AG20443 (cell line): ENCODE measurements around the gene PRSS36.
A peak's percentile ranks its signal among the peaks of the same experiment; 100 is the strongest.
"Not testable (repeated sequence)": the region's sequence is repeated elsewhere in the genome, so short reads cannot be mapped to it uniquely, and the experiment has no call there.

Source experiments
- DNase-seq: peaks from one replicate; pipeline ENCODE4 v3.0.0; 2012; ENCODE audit warnings: low spot score, mixed read lengths

Gene PRSS36

DNA sequence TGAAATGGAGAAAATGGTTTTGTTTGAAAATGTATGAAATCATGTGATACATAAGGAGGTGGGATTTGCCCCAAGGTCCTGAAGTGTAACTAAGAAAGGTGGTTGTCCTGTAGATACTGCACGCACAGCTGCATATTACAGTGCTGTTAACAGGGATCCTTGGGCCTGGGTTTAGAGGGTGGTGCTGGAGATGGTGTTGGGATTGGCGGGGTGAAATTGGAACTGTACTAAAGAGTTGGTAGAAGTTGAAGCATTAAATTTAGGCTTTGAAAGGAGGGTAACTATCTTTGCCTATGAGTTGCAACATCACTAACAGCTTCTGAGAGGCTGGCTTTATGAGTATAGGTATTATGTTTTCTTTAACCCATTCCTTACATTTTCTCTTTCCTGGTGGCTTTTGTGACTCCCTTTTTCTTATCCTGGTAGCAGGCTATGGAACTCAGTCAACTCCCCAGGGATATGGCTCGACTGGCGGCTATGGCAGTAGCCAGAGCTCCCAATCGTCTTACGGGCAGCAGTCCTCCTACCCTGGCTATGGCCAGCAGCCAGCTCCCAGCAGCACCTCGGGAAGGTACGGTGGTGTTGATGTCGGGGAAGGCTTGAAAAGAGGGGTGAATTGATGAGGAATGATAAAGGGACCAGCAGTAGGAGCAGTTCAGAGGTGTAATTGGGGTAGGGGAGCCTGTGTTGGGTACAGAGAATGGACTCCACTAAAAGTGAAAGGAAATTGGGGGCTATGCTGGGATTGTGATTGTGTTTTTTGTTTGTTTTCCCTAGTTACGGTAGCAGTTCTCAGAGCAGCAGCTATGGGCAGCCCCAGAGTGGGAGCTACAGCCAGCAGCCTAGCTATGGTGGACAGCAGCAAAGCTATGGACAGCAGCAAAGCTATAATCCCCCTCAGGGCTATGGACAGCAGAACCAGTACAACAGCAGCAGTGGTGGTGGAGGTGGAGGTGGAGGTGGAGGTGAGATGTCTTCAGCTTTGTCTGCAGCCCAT is 33.9 kb upstream of the PRSS36 start:
- DNase-seq, result no peak

DNA sequence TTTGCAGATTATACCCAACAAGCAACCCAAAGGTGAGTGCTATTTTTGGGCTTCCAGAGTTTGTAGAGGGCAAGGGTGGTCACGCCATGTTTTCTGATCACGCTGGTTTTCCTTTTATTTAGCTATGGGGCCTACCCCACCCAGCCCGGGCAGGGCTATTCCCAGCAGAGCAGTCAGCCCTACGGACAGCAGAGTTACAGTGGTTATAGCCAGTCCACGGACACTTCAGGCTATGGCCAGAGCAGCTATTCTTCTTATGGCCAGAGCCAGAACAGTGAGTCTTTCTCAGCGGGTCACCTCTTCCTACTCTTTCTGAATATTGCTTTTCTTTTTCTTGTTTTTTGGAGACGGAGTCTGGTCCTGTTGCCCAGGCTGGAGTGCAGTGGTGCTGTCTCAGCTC is 32.5 kb upstream of the PRSS36 start:
- DNase-seq, result no peak

DNA sequence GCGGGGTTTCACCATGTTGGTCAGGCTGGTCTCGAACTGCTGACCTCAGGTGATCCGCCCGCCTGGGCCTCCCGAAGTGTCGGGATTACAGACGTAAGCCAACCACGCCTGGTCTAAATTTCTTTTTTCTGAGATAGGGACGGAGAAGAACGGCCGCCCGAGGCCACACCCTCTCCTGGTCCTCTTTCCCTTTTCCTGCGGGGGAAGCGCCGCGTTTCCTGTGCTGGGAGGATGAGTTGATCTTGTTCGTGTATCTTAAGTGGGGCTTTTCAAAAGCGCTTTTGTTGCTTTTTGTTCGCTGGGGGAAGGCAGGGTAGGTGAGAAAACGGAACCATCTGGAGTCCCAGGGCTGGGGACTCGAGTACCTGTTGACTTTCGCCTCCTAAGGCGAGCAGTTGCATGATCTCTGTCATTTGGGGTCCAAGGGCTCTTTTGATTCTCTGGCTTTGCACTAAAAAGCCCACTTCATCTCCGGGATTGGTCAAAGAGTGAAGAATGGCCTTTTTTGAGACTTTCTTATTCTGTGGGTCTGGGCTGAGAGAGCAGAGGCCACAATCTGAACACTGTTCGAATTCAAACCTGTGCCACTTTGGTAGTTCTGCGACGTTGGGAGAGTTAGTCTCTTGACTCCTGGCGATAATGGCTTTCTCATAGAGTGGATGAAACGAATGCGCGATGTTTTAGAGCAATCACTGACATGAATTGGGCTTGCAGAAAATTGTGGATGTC is 31.4 kb upstream of the PRSS36 start:
- peak; percentile 43 for DNase-seq

DNA sequence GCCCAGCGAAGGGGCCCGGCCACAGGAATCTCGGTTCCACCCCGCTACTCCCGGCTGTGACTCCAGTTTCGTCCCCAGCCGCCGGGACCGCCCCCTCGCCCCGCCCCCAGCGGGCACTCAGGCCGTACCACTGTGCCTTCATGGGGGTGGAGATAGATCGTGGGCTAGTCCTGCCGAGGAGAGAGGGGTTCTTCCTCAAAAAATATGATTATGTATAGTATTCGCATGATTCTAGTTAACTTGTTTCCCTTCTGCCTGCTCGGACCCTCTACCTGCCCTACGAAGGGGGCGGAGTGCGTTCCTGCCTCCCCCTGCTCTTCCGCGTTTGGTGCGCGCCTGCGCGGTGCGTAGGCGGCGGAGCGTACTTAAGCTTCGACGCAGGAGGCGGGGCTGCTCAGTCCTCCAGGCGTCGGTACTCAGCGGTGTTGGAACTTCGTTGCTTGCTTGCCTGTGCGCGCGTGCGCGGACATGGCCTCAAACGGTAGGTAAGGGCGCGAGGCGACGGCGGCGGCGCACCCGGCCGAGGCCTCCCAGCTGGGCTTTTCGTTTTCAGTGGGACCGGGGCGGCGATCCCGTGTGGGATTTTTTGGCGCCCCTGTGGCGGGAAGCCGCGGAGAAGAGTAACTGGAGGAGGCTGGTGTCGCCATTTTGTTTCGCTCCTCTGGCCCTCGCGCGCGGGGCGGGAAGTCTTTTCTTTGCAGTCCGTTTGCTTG is 30.0 kb upstream of the PRSS36 start, which contains the start of gene FUS:
Gene FUS, plus strand, starts transcription at position 393 of the 713 bp plus-strand sequence. Its CDS starts 76 bp downstream, at position 469.
- peak; percentile 98 for DNase-seq

DNA sequence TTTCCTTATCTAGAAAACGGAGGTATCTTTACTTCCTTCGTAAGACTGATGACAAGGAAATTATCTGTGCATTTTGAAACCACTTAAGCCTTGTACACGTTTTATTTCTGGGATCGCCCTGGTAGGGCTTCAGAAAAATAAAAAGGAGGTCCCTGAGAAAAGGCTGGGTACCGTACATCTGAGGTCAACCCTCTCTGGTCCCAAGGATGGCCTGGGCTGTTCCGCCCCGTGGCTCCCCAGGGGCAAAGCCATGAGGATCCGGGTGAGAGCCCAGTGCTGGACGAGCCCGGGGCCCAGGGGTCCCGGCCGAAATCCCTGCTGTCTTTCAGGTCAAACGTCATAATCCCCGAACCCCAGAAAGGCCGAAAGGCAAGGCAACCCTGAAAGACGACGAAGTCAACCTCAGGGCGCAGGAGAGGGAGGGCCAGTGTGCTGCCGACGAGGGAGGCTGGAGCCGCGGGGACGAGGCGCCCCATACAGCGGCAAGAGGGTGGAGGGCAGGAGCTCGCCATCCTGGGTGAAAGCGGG is 29.4 kb upstream of the PRSS36 start:
- DNase-seq, result peak; percentile 45

DNA sequence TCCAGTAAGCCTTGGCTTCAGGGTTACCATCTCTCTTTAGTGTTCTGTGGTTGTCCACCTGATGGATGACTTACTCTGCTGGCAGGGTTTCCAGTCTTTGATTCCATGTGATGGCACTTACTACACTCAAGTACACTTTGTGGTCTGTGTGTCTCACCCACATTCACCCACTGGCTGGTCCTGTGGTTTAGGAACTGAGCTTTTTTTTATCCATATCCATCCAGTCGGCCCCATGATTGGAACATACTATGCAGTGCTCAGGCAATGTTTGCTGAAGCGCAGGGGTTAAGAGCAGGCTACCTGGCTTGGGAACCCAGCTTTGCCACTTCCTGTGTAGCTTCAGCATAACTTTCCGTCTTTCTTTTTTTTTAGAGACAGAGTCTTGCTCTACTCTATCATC is 27.3 kb upstream of the PRSS36 start:
- DNase-seq, result no peak

DNA sequence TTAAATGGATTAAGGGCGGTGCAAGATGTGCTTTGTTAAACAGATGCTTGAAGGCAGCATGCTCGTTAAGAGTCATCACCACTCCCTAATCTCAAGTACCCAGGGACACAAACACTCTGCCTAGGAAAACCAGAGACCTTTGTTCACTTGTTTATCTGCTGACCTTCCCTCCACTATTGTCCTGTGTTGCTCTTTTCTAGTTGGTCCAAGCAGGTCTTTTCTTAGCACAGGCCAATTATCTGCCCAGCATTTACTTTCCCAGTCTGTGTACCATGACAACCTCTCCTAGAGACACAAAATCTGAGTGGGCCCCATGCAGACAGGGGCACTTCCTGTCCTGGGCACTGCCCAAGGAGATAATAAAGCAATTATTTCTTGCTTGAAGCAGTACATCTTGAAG is 20.2 kb upstream of the PRSS36 start:
- not testable (repeated sequence) for DNase-seq

DNA sequence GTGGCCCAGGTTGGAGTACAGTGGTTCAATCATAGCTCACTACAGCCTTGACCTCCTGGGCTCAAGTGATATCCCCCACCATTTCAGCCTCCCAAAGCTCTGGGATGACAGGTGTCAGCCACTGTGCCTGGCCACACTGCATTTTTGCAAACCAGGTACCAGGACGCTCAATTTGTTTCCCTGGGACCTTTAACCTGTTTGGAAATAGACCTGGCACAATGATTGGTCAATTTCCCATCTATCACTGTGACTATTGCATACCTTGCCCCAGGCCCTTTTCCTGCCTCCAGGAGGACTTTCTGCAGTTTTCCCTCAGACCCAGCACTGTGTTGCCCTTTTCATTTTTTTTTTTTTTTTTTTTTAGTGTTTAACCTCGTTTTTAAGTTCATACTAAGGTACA is 19.0 kb upstream of the PRSS36 start:
- DNase-seq, result no peak

DNA sequence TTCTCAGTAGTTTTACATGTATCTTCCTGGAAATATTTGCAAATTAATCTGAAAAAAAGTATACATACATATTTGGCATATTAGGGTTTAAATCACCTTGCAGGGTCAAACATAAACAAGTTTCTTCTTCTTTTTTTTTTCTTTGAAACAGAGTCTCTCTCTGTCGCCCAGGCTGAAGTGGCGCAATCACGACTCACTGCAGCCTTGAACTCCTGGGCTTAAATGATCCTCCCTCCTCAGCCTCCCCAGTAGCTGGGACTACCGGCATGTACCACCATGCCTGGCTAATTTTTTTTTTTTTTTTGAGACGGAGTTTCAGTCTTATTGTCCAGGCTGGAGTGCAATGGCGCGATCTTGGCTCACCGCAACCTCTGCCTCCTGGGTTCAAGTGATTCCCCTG is 17.4 kb upstream of the PRSS36 start:
- no peak for DNase-seq

DNA sequence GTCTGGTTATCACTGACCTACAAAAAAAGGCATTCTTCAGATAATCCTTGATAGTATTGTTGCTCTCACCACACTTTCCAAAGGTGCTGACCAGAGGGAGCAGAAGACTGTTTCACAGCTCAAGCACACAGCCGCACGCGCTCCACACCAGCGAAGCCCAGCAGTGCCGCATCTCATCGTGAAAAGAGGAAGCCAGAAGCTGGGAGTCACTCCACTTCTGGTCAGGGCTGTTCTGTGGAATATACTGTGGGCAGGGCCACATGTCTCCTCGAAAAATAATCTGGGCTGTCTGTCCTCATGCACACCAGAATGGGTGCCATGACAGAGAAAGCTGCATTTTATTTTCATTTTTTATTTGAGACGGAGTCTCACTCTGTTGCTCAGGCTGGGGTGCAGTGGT is 7.3 kb upstream of the PRSS36 start:
- DNase-seq, result no peak

DNA sequence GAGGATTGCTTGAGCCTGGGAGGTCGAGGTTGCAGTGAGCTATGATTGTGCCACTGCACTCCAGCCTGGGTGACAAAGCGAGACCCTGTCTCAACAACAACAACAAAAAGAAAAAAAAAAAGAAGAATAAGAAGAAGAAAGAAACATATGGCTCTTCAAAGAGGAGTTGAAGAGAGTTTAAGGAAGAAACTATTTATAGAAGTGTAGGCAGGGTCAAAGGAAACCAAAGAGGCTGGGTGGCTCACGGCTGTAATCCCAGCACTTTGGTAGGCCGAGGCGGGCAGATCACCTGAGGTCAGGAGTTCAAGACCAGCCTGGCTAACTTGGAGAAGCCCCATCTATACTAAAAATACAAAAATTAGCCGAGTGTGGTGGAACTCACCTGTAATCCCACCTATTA is 1.1 kb upstream of the PRSS36 start:
- not testable (repeated sequence) for DNase-seq

DNA sequence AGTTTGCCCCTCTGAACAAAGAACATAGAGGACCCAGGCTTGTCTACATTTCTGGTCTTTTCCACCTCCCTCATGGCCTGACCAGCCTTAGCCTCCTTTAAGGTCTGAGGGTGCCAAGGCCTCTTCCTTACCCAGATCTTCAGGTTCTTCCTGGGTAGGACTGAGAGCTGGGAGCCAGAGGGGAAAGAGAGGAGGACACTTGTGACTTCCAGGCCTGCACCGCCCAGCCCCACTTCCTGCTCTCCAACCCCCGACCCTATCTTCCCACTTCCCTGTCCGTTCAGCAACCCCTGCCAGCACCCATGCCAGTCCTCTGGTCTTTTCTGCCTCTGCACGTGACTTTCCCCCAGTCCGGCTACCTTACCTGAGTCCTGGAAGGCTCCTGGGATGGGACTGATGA is 534 bp downstream of the PRSS36 start:
- no peak for DNase-seq

DNA sequence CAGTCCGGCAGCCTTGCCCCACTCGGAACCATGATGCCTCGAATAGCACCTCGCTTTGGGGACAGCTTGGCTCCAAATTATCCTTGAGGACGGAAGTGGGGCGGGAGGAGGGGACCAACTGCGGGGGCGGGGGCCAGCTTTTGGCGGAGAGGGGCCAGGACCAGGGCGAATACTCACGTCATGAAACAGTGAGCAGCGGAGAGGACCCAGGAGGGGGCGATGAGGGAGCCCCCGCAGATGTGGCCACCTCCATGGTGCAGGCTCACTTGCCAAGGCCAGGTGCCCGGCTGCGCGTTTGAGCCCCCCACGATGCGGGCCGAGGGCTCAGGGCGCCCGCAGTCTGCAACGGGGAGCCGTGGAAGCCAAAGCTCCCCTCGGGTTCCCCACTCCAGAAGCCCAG is 970 bp downstream of the PRSS36 start:
- no peak for DNase-seq

DNA sequence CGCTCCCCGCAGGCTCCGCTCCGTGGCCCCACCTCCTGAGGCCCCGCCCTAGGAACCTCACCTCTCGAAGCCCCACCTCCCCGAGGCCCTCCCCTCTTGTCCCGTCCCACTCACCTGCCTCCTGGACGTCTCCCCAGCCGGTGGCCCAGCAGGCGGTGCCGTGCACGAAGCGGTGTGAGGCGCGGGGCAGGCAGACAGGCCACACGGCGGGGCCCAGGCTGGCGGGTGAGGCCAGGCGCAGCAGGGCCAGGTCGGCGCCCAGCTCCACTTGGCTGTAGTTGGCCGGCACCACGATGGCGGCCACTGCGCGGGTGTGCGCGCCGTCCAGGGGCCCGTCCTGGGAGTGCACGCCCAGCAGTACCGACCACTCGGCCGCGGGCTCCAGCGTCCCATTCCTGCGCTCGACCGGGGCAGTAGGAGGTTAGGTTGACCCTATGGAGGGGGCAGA is 1.6 kb downstream of the PRSS36 start:
- no peak for DNase-seq

DNA sequence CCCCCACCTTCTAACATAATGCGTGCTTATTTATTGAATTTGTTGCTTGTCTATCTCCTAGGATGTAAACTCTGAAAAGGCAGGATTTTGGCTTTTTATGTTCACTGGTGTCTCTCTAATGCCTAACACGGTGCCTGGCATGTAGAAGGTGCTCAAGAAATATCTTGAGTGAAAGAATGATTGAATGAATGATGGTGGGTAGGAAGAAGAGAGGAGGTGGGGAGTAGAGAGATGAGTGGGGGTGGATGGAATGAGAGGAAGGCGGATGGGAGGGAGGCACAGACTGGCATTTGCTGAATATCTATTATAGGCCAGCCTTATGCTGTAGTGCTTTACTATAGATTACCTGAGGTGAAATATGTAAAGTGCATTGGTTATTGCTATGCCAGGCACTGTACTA is 2.3 kb downstream of the PRSS36 start:
- no peak for DNase-seq

DNA sequence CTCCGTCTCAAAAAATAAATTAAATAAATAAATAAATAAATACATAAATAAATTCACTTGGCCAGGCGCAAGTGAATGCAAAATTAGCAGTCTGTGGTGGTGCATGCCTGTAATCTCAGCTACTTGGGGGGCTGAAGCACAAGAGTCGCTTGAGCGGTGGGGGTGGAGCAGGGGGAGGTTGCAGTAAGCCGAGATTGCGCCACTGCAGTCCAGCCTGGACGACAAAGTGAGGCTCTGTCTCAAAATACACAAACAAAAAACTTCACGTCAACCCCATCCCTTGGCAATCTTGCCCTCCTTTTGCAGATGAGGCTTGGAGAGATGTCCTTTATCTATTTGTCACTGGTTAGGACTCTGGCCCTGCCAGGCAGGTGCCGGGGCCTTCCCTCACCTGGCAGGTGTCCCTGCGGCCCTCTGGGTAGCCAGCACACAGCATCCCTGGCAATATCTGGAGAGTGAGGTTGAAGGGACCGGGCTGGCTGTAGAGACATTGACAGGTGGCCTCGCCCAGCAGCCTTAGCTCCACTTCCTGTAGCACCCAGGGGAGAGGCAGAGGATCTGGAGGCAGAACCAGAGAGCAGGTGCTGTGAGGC is 4.4 kb downstream of the PRSS36 start:
- DNase-seq, result no peak

DNA sequence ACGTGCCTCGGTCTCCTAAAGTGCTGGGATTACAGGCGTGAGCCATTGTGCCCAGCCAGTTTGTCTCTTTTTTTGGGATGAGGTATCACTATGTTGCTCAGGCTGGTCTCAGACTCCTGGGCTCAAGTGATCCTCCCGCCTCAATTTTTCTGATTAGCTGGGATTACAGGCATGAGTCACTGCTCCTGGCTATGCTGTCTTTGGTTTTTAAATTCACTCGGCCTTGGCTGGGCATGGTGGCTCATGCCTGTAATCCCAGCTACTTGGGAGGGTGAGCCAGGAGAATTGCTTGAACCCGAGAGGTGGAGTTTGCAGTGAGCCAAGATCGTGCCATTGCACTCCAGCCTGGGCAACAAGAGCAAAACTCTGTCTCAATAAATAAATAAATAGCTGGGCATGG is 5.4 kb downstream of the PRSS36 start:
- DNase-seq, result not testable (repeated sequence)

DNA sequence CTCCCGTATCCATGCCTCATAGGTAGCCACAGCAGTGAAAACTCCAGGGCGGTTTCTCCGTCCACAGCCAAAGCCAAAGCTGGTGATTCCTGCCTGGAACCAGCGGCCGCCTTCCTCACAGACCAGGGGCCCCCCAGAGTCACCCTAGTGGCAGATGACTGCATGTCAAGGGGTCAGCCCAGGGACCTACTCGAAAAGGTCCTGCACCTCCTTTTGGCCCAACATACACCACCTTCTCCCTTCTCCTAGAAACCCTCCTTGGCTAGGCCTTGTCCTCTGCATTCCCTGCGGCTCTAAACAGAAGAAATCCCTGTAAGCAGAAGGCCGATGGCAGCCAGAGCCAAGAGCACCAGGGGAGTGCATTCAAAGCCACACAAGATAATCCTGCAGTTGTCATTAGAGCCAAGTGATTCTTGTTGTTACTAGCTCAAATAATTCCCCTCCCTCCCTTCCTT is 6.1 kb downstream of the PRSS36 start:
- DNase-seq, result no peak

DNA sequence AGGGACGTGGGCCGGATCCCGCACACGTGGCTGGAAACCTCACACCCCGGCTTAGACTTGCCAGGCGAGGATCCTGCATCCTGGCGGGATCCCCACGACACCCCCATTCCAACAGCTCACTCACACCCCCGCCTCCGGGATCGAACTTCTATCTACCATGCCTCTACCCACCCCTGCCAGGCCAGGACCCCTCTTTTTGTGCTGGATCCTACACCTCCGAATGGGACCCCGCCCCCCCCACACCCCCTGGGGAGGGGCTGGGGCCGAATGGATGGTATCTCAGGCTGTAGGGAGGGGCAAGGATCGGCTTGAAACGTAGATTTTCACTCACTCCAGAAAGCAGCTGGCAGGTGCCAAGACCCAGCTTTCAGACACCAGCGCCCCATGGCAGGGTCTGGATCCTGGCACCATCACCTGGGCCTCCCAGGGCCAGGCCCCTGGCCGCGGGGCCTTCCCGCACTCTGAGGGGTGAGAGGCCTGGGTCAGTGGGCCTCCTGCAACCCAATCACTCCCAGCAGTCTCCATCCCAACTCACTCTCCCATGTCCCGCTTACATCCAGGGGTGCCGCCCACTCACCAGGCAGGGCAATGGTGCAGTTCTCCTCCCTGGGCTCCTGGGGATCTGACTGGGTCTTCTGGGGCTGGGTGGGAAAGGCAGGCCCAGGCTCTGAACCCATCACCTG is 6.7 kb downstream of the PRSS36 start:
- no peak for DNase-seq

DNA sequence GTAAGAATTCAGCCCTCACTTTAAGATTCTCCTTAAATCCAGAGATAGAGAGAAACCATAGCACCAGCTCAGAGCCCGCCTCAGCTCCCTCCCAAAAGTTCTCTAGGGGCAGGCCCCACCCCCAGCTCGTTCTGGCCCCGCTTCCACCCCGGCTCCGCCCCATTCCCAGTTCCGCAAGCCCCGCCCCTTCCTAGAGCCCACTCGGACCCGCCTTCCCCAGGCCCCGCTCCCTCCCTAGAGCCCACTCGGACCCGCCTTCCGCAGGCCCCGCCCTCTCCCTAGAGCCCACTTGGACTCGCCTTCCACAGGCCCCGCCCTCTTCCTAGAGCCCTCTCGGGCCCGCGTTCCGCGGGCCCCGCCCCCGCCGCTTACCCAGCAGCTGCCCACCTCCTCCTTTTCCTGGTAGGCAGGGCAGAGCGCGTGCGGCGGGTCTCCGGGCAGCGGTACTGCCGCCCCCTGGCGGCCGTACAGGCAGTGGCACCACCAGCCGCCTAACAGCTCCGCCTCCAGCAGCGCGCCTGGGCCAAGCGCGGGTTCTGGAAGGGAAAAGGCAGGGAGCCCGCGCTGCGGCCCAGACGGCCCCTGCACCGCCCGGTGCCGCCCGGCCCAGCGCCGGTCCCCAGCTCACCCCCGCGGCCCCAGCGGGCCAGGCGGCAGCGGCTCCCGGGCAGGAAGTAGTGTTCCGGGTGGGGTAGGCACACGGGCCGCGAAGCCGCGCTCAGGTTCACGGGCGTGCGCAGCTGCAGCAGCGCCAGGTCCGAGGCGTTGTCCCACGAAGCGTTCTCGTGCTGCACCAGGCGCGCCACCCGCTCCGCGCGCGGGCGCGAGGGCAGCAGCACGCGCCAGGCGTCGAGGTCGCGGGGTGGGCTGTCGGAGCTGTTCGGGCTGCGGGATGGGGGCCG is 7.5 kb downstream of the PRSS36 start:
- peak; percentile 100 for DNase-seq
